ENCODE data around the gene UBLCP1. TPM values are rescaled to one million over a fixed set of nuclear protein-coding genes. Genes with fewer than 3 reads are reported as not detected.

The UBLCP1 gene
- total and polyA plus RNA-seq, 2 of the 8 experiments (the other 6 are each of a cell fraction or from before 2014, with no cell fraction given) = 13.0 to 40.9 TPM

DNA sequence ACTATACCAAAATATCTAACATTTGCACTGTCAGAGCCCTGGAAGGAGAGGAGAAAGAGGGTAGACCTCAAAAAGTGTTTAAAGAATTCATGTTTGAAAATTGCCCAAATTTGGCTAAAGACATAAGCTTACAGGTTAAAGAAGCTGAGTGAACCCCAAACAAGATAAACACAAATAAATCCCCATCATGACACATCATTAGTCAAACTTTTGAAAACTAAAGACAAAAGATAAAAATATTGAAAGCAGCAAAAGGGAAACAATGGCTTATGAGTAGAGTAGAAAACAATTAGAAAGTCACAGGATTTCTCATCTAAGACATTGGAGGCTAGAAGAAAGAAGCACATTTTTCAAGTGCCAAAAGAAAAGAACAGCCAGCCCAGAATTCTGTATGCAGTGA lies 6.1 kb upstream of the UBLCP1 start:
- no peak overlapping the region for H4K5ac ChIP-seq (ENCODE audit: insufficient read length, low read depth, low read length)
- no peak overlapping the region for H3K9ac ChIP-seq (replicated peaks in 1 of 4; ENCODE audit: extremely low read depth in 1 of 4, low read depth in 3 of 4, low read length in 3 of 4)
- no peak overlapping the region for H3K56ac ChIP-seq (replicated peaks; ENCODE audit: insufficient read length, low read depth, low read length)
- POLR2A ChIA-PET (ENCODE audit: partially characterized antibody) = no interaction called here
- H4K91ac ChIP-seq (replicated peaks; ENCODE audit: insufficient read length, low read length) = no peak overlapping the region
- H2BK15ac ChIP-seq (ENCODE audit: low read length) = no peak overlapping the region
- H3K79me1 ChIP-seq (ENCODE audit: low read depth, low read length) = no peaks in the 10 kb centered on the region
- H3K18ac ChIP-seq (ENCODE audit: extremely low read depth, low read length) = no peak overlapping the region
- no peak overlapping the region for H3K27ac ChIP-seq (ENCODE audit: low read depth, low read length)
- H3K27me3 ChIP-seq (replicated peaks in 1 of 4; ENCODE audit: control insufficient read depth in 3 of 4, extremely low read depth in 1 of 4, insufficient read depth in 3 of 4, low read length in 3 of 4) = peaks cover 0 to 8% (median under 1%) of the 10 kb centered on the region in 4 experiments; a peak in 2 of 7 replicates
- no peaks in the 10 kb centered on the region for H4K20me1 ChIP-seq (replicated peaks in 1 of 2; ENCODE audit: control insufficient read depth in 1 of 2, insufficient read depth in 2 of 2, low read length in 2 of 2)
- H2BK5ac ChIP-seq (ENCODE audit: low read depth, low read length) = no peak overlapping the region
- no peak overlapping the region for H3K4me3 ChIP-seq (ENCODE audit: extremely low read depth in 1 of 4, insufficient read depth in 2 of 4, low read depth in 3 of 4, low read length in 4 of 4)
- H2BK120ac ChIP-seq (replicated peaks; ENCODE audit: low read depth, low read length) = no peak overlapping the region
- H3K79me2 ChIP-seq (ENCODE audit: control insufficient read depth in 1 of 2, insufficient read depth in 2 of 2, low read length in 2 of 2) = no peaks in the 10 kb centered on the region
- FAIRE-seq (no peak), DNase-seq (ENCODE audit: low read depth in 1 of 2, low spot score in 2 of 2) (no peak)
- CTCF ChIA-PET (ENCODE audit: partially characterized antibody) = no interaction called here
- H3K9me3 ChIP-seq (ENCODE audit: insufficient read depth in 2 of 2, low read depth in 1 of 2, low read length in 1 of 2) = no peaks in the 10 kb centered on the region
- H3K4ac ChIP-seq (replicated peaks; ENCODE audit: insufficient read length, low read depth, low read length) = no peak overlapping the region
- H4K8ac ChIP-seq (ENCODE audit: extremely low read depth, insufficient read depth, low read length) = no peak overlapping the region
- H3K36me3 ChIP-seq (ENCODE audit: control insufficient read depth in 2 of 4, insufficient read depth in 4 of 4, low read length in 3 of 4) = no peaks in the 10 kb centered on the region
- H2BK12ac ChIP-seq (ENCODE audit: low read depth, low read length) = no peak overlapping the region
- H2AK5ac ChIP-seq (ENCODE audit: low read depth, low read length) = no peak overlapping the region
- H2AFZ ChIP-seq (ENCODE audit: low read length) = no peak overlapping the region
- H3K23me2 ChIP-seq (ENCODE audit: low read depth, low read length) = no peaks in the 10 kb centered on the region
- no peak overlapping the region for H3K4me2 ChIP-seq (ENCODE audit: insufficient read depth in 1 of 2, low read depth in 2 of 2, low read length in 2 of 2)
- H2BK20ac ChIP-seq (ENCODE audit: low read length) = no peak overlapping the region
- H3K23ac ChIP-seq (ENCODE audit: insufficient read length) = no peak overlapping the region
- no peak overlapping the region for H3K14ac ChIP-seq (ENCODE audit: insufficient read length)
- no peaks in the 10 kb centered on the region for H3K4me1 ChIP-seq (replicated peaks in 1 of 4; ENCODE audit: control insufficient read depth in 3 of 4, insufficient read depth in 4 of 4, low read length in 3 of 4)
- no peak for TF ChIP-seq SRF (IDR thresholded peaks at IDR 0.05; ENCODE audit: low read depth, low read length)
- no peak for TF ChIP-seq EZH2 (IDR thresholded peaks at IDR 0.05; ENCODE audit: low read depth, low read length, severe bottlenecking)
- TF ChIP-seq POU5F1 (IDR thresholded peaks at IDR 0.05; ENCODE audit: low read depth, low read length) = no peak
- TF ChIP-seq, protein P1, sequence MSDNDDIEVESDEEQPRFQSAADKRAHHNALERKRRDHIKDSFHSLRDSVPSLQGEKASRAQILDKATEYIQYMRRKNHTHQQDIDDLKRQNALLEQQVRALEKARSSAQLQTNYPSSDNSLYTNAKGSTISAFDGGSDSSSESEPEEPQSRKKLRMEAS (IDR thresholded peaks at IDR 0.05) = no peak
- TF ChIP-seq KDM5A (IDR thresholded peaks at IDR 0.05; ENCODE audit: low read length) = no peak
- no peak for TF ChIP-seq TEAD4 (IDR thresholded peaks at IDR 0.05; ENCODE audit: low read depth, low read length)
- no peak for TF ChIP-seq BRCA1 (IDR thresholded peaks at IDR 0.05; ENCODE audit: low read depth, low read length)
- TF ChIP-seq SUZ12 (IDR thresholded peaks at IDR 0.05; ENCODE audit: low read length) = no peak
- TF ChIP-seq SP2 (IDR thresholded peaks at IDR 0.05; ENCODE audit: low read length) = no peak
- TF ChIP-seq, protein P2, sequence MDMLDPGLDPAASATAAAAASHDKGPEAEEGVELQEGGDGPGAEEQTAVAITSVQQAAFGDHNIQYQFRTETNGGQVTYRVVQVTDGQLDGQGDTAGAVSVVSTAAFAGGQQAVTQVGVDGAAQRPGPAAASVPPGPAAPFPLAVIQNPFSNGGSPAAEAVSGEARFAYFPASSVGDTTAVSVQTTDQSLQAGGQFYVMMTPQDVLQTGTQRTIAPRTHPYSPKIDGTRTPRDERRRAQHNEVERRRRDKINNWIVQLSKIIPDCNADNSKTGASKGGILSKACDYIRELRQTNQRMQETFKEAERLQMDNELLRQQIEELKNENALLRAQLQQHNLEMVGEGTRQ (IDR thresholded peaks at IDR 0.05; ENCODE audit: low read length) = no peak

Measured in H1 (cell line).